GM21528 (cell line): ENCODE data around the gene SPINK4.

Source experiments
- ATAC-seq: cut with Tn5 transposase; IDR thresholded peaks from one replicate; pipeline ENCODE4 v1.9.1; 2021; ENCODE audit warnings: mild to moderate bottlenecking, moderate library complexity; ENCODE audit not compliant: unreplicated experiment, low FRiP score

SPINK4 gene

GRCh38 chr9:33289936-33290246 lies 49.9 kb downstream of the SPINK4 start:
- ATAC-seq = no peak

- peak; percentile 86 for ATAC-seq
These were observed 50.5 kb downstream of the SPINK4 start, which contains the start of gene NFX1 for GRCh38 chr9:33290247-33291030. TSS of gene NFX1 (plus strand) at chr9:33290516. CDS start at chr9:33290573, 57 bp downstream.

- no peak for ATAC-seq
These were observed 51.0 kb downstream of the SPINK4 start for GRCh38 chr9:33291031-33291397.

- ATAC-seq = no peak
These were observed 51.9 kb downstream of the SPINK4 start for GRCh38 chr9:33291901-33292300.

- ATAC-seq = no peak
These were observed 53.8 kb downstream of the SPINK4 start for GRCh38 chr9:33293782-33294181.

- ATAC-seq = no peak
These were observed 54.9 kb downstream of the SPINK4 start for GRCh38 chr9:33294670-33295432.

GRCh38 chr9:33295571-33295970 lies 55.6 kb downstream of the SPINK4 start:
- ATAC-seq = no peak

- ATAC-seq = peak; percentile 93
These were observed 57.5 kb downstream of the SPINK4 start for GRCh38 chr9:33297432-33297831.
